A549 (cell line): Measurements from ENCODE around the gene MATN3. TPM values are rescaled to one million over a fixed set of nuclear protein-coding genes. Genes with fewer than 3 reads are reported as not detected.

Source experiments
- ATAC-seq, 2 experiments: fragments of 200-7000 bp in 1 of 2; fragments of >200 bp in 1 of 2; cut with Nextera tagmentation in 1 of 2; cut with Tn5 transposase in 1 of 2; 3 replicates each; pipeline versions ENCODE4 v1.8.0 to v1.9.1; 2018 to 2020; ENCODE audit warnings: mild to moderate bottlenecking in 1 of 2, moderate library complexity in 1 of 2
- CTCF ChIA-PET: fragments of 300-600 bp; sonication (Branson Sonifier 250); formaldehyde crosslinking; extraction: SDS; loops from one replicate; lab custom pipeline; 2021; ENCODE audit warnings: antibody characterized with exemption, inconsistent platforms; lab: Yijun Ruan, JAX
- POLR2A ChIA-PET: fragments of 350-600 bp; formaldehyde crosslinking; extraction: SDS; loops from one replicate; lab custom pipeline; 2021; ENCODE audit warnings: antibody characterized with exemption, inconsistent platforms; lab: Yijun Ruan, JAX
- DNase-seq, 2 experiments: peaks; one replicate each; pipeline versions ENCODE4 v3.0.0 to v3.0.0-alpha.2; 2011 to 2016; ENCODE audit warnings: low read depth in 1 of 2, low spot score in 1 of 2
- FAIRE-seq: peaks from 2 replicates; lab custom pipeline; 2011; peaks lifted over from hg19 to GRCh38; lab: Jason Lieb, UNC
- H3K27ac ChIP-seq, 2 experiments: fragments of >200 bp; sonication (Bioruptor Twin); formaldehyde crosslinking; 3 replicates each; pipeline ENCODE4 v1.5.1; 2016 to 2017
- H3K4me1 ChIP-seq: fragments of >200 bp; sonication (Bioruptor Twin); formaldehyde crosslinking; 3 replicates; pipeline ENCODE4 v1.6.1; 2016
- H3K4me2 ChIP-seq: fragments of >200 bp; sonication (Bioruptor Twin); formaldehyde crosslinking; 3 replicates; pipeline ENCODE4 v1.6.1; 2016
- H3K4me3 ChIP-seq: fragments of >200 bp; sonication (Bioruptor Twin); formaldehyde crosslinking; 3 replicates; pipeline ENCODE4 v1.5.1; 2016
- H3K9me3 ChIP-seq: fragments of >200 bp; sonication (Bioruptor Twin); formaldehyde crosslinking; 3 replicates; pipeline ENCODE4 v1.6.1; 2016
- CHD2 ChIP-seq: fragments of 150-350 bp; IDR thresholded peaks from 2 replicates; pipeline ENCODE4 v1.6.1; 2014; ENCODE audit warnings: low read length; ENCODE audit not compliant: partially characterized antibody
- CHD4 ChIP-seq: fragments of 200-600 bp; sonication (generic); IDR thresholded peaks from 2 replicates; pipeline ENCODE4 v1.6.1; 2016; ENCODE audit warnings: antibody characterized with exemption, mild to moderate bottlenecking, borderline replicate concordance
- EHMT2 ChIP-seq: fragments of 200-600 bp; sonication (generic); IDR thresholded peaks from 2 replicates; pipeline ENCODE4 v1.6.1; 2016; ENCODE audit warnings: antibody characterized with exemption, low read depth, mild to moderate bottlenecking, moderate library complexity
- ESRRA ChIP-seq: fragments of 150-350 bp; IDR thresholded peaks from 2 replicates; pipeline ENCODE4 v1.6.1; 2014; ENCODE audit warnings: mild to moderate bottlenecking, low read length, borderline replicate concordance
- HOXB13 ChIP-seq: fragments of 250-450 bp; sonication (Bioruptor Pico); IDR thresholded peaks from 2 replicates; pipeline ENCODE4 v1.5.0; 2020; ENCODE audit warnings: low read depth, mild to moderate bottlenecking, moderate library complexity
- JUN ChIP-seq, 2 experiments: fragments of >200 bp; sonication (Bioruptor Twin); formaldehyde crosslinking; IDR thresholded peaks; 2 replicates in 1 of 2; 3 replicates in 1 of 2; pipeline ENCODE4 v1.6.1; 2016 to 2017
- KDM1A ChIP-seq: fragments of 200-600 bp; sonication (generic); IDR thresholded peaks from 2 replicates; pipeline ENCODE4 v1.6.1; 2016; ENCODE audit warnings: low read depth, mild to moderate bottlenecking
- KDM5A ChIP-seq: fragments of 200-600 bp; sonication (generic); IDR thresholded peaks from 2 replicates; pipeline ENCODE4 v1.6.1; 2016; ENCODE audit warnings: antibody characterized with exemption, mild to moderate bottlenecking
- MAFK ChIP-seq: fragments of 450-650 bp; IDR thresholded peaks from 2 replicates; pipeline ENCODE4 v1.6.1; 2014; ENCODE audit not compliant: partially characterized antibody
- MAZ ChIP-seq: fragments of 150-350 bp; IDR thresholded peaks from 2 replicates; pipeline ENCODE4 v1.6.1; 2014; ENCODE audit warnings: antibody characterized with exemption, low read depth, low read length, borderline replicate concordance
- MYC ChIP-seq: IDR thresholded peaks from 2 replicates; pipeline ENCODE4 v1.6.1; 2012; ENCODE audit warnings: mild to moderate bottlenecking, inconsistent platforms, low read length, improper control_type of control experiment, borderline replicate concordance
- NFE2L2 ChIP-seq: fragments of 150-350 bp; conservative IDR thresholded peaks from 2 replicates; pipeline ENCODE4 v1.6.1; 2014; ENCODE audit warnings: low read length
- NR3C1 ChIP-seq: fragments of >200 bp; sonication (Bioruptor Twin); formaldehyde crosslinking; IDR thresholded peaks from 3 replicates; pipeline ENCODE4 v1.6.1; 2017
- RCOR1 ChIP-seq: fragments of 150-350 bp; IDR thresholded peaks from 2 replicates; pipeline ENCODE4 v1.6.1; 2014; ENCODE audit warnings: antibody characterized with exemption, low read length, low read depth
- TFCP2L1 ChIP-seq: fragments of 250-450 bp; sonication (Bioruptor Pico); IDR thresholded peaks from 2 replicates; pipeline ENCODE4 v1.5.0; 2021; ENCODE audit warnings: mild to moderate bottlenecking
- TP53 ChIP-seq: fragments of 250-450 bp; sonication (Bioruptor Pico); IDR thresholded peaks from 2 replicates; pipeline ENCODE4 v1.5.0; 2021; ENCODE audit warnings: mild to moderate bottlenecking, moderate library complexity
- ZFP36 ChIP-seq: fragments of 450-650 bp; IDR thresholded peaks from 2 replicates; pipeline ENCODE4 v1.6.1; 2014; ENCODE audit warnings: borderline replicate concordance; ENCODE audit not compliant: partially characterized antibody
- WGBS: methylation state at CpG from one replicate; pipeline ENCODE4 v1.1.6; 2017; ENCODE audit errors: missing lambda C conversion rate; 5-methylcytosine and 5-hydroxymethylcytosine counted together
- polyA plus RNA-seq, 4 experiments: library from polyadenylated mRNA; depleted of rRNA in 3 of 4; stranded (reverse); fragments of >200 nt; fragmentation: RNase III in 1 of 4; extraction: RNeasy Plus Mini Kit Qiagen cat#74134 plus additional on column Dnase treatment in 1 of 4; gene quantifications; 2 replicates in 3 of 4; 3 replicates in 1 of 4; pipeline ENCODE4 v1.2.3, GENCODE V29; 2011 to 2017
- TF ChIP-seq, protein P1 (sequence below): IDR thresholded peaks from 2 replicates; pipeline ENCODE4 v1.6.1; 2012
- TF ChIP-seq, protein P2 (sequence below): fragments of 450-650 bp; IDR thresholded peaks from 2 replicates; pipeline ENCODE4 v1.6.1; 2014; ENCODE audit warnings: antibody characterized with exemption
- TF ChIP-seq, protein P3 (sequence below): IDR thresholded peaks from 2 replicates; pipeline ENCODE4 v1.6.1; 2012; ENCODE audit warnings: low read depth, borderline replicate concordance
- TF ChIP-seq, protein P4 (sequence below): fragments of 200-600 bp; sonication (generic); IDR thresholded peaks from 2 replicates; pipeline ENCODE4 v1.6.1; 2016; ENCODE audit warnings: antibody characterized with exemption, mild to moderate bottlenecking, moderate library complexity
- TF ChIP-seq, protein P5 (sequence below): fragments of >200 bp; sonication (Bioruptor Twin); formaldehyde crosslinking; IDR thresholded peaks from 3 replicates; pipeline ENCODE4 v1.5.1; 2016

Gene MATN3
- polyA plus RNA-seq, 2 of the 4 experiments (the other 2 are of a cell fraction), result 14.2 to 16.8 TPM

DNA sequence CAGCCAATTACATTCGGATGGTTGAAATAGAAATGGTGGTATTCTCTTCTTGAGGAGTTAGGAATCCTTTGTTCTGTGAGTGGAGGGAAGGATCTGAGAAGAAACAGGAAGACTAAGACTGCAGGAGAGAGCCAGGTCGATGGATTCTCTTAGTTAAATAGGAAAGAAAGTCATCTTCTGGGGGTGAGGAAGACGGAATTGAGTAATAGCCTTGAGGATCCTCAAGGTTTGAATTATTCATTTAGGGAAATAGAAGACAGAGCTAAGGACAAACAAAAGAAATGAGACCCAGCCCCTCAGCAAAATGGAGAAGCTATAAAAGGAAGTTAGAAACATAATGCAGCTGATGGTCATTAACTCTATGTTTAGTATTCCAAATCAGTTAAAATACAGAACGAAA, 37.2 kb upstream of the MATN3 start:
- WGBS, result 48% methylated on average over 4 of the region's 4 CpGs
- TF ChIP-seq CHD2 (no peak), MAZ (no peak), EHMT2 (no peak), HOXB13 (CRISPR knock-in tag) (no peak), JUN (IDR thresholded peaks at IDR 0.05) (no peak), MYC (no peak), RCOR1 (no peak), TP53 (no peak), NFE2L2 (no peak), KDM5A (no peak)
- TF ChIP-seq, protein P1, sequence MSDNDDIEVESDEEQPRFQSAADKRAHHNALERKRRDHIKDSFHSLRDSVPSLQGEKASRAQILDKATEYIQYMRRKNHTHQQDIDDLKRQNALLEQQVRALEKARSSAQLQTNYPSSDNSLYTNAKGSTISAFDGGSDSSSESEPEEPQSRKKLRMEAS, result no peak
- TF ChIP-seq, protein P2, sequence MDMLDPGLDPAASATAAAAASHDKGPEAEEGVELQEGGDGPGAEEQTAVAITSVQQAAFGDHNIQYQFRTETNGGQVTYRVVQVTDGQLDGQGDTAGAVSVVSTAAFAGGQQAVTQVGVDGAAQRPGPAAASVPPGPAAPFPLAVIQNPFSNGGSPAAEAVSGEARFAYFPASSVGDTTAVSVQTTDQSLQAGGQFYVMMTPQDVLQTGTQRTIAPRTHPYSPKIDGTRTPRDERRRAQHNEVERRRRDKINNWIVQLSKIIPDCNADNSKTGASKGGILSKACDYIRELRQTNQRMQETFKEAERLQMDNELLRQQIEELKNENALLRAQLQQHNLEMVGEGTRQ, result no peak
- TF ChIP-seq, protein P3, sequence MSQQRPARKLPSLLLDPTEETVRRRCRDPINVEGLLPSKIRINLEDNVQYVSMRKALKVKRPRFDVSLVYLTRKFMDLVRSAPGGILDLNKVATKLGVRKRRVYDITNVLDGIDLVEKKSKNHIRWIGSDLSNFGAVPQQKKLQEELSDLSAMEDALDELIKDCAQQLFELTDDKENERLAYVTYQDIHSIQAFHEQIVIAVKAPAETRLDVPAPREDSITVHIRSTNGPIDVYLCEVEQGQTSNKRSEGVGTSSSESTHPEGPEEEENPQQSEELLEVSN, result no peak
- TF ChIP-seq, protein P4, sequence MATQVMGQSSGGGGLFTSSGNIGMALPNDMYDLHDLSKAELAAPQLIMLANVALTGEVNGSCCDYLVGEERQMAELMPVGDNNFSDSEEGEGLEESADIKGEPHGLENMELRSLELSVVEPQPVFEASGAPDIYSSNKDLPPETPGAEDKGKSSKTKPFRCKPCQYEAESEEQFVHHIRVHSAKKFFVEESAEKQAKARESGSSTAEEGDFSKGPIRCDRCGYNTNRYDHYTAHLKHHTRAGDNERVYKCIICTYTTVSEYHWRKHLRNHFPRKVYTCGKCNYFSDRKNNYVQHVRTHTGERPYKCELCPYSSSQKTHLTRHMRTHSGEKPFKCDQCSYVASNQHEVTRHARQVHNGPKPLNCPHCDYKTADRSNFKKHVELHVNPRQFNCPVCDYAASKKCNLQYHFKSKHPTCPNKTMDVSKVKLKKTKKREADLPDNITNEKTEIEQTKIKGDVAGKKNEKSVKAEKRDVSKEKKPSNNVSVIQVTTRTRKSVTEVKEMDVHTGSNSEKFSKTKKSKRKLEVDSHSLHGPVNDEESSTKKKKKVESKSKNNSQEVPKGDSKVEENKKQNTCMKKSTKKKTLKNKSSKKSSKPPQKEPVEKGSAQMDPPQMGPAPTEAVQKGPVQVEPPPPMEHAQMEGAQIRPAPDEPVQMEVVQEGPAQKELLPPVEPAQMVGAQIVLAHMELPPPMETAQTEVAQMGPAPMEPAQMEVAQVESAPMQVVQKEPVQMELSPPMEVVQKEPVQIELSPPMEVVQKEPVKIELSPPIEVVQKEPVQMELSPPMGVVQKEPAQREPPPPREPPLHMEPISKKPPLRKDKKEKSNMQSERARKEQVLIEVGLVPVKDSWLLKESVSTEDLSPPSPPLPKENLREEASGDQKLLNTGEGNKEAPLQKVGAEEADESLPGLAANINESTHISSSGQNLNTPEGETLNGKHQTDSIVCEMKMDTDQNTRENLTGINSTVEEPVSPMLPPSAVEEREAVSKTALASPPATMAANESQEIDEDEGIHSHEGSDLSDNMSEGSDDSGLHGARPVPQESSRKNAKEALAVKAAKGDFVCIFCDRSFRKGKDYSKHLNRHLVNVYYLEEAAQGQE, result no peak
- TF ChIP-seq, protein P5, sequence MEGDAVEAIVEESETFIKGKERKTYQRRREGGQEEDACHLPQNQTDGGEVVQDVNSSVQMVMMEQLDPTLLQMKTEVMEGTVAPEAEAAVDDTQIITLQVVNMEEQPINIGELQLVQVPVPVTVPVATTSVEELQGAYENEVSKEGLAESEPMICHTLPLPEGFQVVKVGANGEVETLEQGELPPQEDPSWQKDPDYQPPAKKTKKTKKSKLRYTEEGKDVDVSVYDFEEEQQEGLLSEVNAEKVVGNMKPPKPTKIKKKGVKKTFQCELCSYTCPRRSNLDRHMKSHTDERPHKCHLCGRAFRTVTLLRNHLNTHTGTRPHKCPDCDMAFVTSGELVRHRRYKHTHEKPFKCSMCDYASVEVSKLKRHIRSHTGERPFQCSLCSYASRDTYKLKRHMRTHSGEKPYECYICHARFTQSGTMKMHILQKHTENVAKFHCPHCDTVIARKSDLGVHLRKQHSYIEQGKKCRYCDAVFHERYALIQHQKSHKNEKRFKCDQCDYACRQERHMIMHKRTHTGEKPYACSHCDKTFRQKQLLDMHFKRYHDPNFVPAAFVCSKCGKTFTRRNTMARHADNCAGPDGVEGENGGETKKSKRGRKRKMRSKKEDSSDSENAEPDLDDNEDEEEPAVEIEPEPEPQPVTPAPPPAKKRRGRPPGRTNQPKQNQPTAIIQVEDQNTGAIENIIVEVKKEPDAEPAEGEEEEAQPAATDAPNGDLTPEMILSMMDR, result no peak
- DNase-seq (no peak), FAIRE-seq (no peak), ATAC-seq (no peak)
- H3K4me3 ChIP-seq, result peak overlapping the region; percentile 63
- peaks cover 31% of the 10 kb centered on the region for H3K4me1 ChIP-seq
- ChIA-PET POLR2A (interaction anchor here (4.2 kb wide), 1 partner anchor 43 kb away, joined by 48 read pairs; no protein-coding TSS in a partner anchor), CTCF (interaction anchor here (1.0 to 2.9 kb wide), 5 partner anchors 29 to 45 kb away, joined by 3 to 18 read pairs (median 3); no protein-coding TSS in a partner anchor)
- H3K4me2 ChIP-seq, result peak overlapping the region; percentile 89
- H3K27ac ChIP-seq, result peak overlapping the region in 1 of 2 experiments; percentile 92; a peak in 3 of 6 replicates
- H3K9me3 ChIP-seq, result no peaks in the 10 kb centered on the region

DNA sequence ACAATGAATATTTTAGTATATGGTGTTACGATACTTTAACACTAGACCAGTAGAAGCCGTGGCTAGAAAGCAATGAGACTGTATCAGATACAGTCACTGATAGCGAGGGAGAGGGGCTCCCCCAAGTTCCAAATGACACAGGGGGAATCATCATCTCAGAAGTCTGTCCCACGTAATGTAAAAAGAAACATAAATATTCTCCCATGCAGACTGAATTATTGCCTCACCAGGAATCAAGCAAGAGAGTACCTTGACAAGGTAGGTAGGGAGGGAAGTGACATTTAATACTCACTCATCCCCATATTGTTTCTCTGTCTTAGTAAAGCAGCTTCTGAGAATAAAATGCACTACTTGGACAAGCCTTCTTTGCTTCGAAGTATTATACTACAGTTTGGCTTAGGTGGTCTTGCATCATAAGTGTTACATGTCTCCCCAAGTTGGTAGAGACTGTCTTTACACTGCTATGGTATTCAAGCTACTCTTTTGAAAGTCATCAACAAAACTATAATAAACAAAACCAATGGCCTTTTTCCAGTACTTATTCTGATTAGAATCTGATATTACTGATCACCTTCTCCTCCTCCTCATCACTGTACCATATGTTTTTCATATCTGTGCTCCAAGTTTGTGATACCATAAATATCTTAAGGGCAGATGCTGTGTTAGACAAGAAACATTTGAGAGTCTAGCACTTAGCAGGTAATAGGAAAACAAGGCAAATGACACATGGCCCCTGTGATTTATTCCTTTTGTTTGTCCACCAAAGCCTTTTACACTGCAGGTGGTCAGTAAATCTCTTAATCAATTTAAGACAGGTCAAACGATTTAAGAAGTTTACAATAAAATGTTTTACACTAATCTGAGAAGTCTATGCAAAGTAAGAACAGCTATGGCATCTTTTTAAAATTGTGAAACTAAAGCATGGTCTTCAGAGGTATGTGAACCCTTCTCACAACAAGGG, 36.3 kb upstream of the MATN3 start:
- no peak for DNase-seq
- Histone ChIP-seq H3K4me2 (peak overlapping the region; percentile 89), H3K9me3 (no peaks in the 10 kb centered on the region), H3K4me3 (peak overlapping the region; percentile 63), H3K27ac (peak overlapping the region in 1 of 2 experiments; percentile 92; a peak in 3 of 6 replicates), H3K4me1 (peaks cover 31% of the 10 kb centered on the region)
- WGBS, result 63% methylated on average over 6 of the region's 6 CpGs
- CTCF ChIA-PET, result interaction anchor here (0.9 to 2.9 kb wide), 6 partner anchors 9 to 177 kb away, joined by 3 to 18 read pairs (median 4); partner anchors contain the start of gene SDC1
- no peak for FAIRE-seq
- no peak for ATAC-seq
- POLR2A ChIA-PET, result interaction anchor here (4.2 kb wide), 1 partner anchor 44 kb away, joined by 48 read pairs; no protein-coding TSS in a partner anchor
- no peak for TF ChIP-seq ESRRA
- TF ChIP-seq MAFK, result no peak
- no peak for TF ChIP-seq MAZ
- TF ChIP-seq NR3C1, result no peak
- TF ChIP-seq CHD4, result no peak
- TF ChIP-seq, protein P3, result no peak
- TF ChIP-seq, protein P4, result no peak
- TF ChIP-seq CHD2, result no peak
- no peak for TF ChIP-seq TFCP2L1 (CRISPR knock-in tag)
- no peak for TF ChIP-seq ZFP36
- TF ChIP-seq KDM1A, result no peak
